WERI-Rb-1 (cell line): ENCODE results near the gene ACSM2A.
"Not testable (repeated sequence)": the region's sequence is repeated elsewhere in the genome, so short reads cannot be mapped to it uniquely, and the experiment has no call there.

Experiments
- DNase-seq: peaks from one replicate; pipeline ENCODE4 v3.0.0-alpha.2; 2020
- H3K27ac ChIP-seq: fragments of 250-450 bp; sonication (Bioruptor Pico); 2 replicates; pipeline ENCODE4 v1.5.1; 2020; ENCODE audit warnings: mild to moderate bottlenecking, moderate library complexity
- H3K27me3 ChIP-seq: fragments of 250-450 bp; sonication (Bioruptor Pico); 2 replicates; pipeline ENCODE4 v1.5.1; 2021; ENCODE audit warnings: mild to moderate bottlenecking, low read depth, moderate library complexity; ENCODE audit not compliant: insufficient read depth, severe bottlenecking
- H3K36me3 ChIP-seq: fragments of 250-450 bp; sonication (Bioruptor Pico); 2 replicates; pipeline ENCODE4 v1.5.1; 2020; ENCODE audit warnings: mild to moderate bottlenecking, moderate library complexity
- H3K4me3 ChIP-seq: 2 replicates; pipeline ENCODE4 v1.5.1; 2011; ENCODE audit warnings: low read depth, mild to moderate bottlenecking, control low read depth, low read length
- H3K9me3 ChIP-seq: fragments of 250-450 bp; sonication (Bioruptor Pico); 2 replicates; pipeline ENCODE4 v1.5.1; 2021; ENCODE audit warnings: mild to moderate bottlenecking, moderate library complexity; ENCODE audit not compliant: severe bottlenecking
- TF ChIP-seq, protein P1 (sequence below): IDR thresholded peaks from 2 replicates; pipeline ENCODE4 v1.5.1; 2011; ENCODE audit warnings: low read depth, mild to moderate bottlenecking, control low read depth, inconsistent platforms, low read length

The ACSM2A gene

DNA sequence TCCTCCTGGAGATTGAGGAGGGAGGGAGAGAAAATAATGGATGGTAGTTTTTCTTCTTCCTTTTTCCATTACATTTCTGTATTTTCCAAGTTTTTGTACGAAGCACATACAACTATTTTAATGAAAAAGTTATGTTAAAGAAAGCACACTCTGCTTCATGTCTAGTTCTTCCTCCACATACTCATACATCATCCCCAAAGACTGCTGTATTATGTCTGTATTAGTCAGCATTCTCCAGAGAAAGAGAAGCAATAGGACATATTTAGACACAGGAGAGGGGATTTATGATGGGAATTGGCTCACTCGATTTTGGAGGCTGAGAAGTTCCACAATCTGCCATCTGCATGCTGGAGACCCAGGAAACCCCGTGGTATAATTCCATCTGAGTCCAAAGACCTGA is 10.1 kb upstream of the ACSM2A start:
- TF ChIP-seq, protein P1, sequence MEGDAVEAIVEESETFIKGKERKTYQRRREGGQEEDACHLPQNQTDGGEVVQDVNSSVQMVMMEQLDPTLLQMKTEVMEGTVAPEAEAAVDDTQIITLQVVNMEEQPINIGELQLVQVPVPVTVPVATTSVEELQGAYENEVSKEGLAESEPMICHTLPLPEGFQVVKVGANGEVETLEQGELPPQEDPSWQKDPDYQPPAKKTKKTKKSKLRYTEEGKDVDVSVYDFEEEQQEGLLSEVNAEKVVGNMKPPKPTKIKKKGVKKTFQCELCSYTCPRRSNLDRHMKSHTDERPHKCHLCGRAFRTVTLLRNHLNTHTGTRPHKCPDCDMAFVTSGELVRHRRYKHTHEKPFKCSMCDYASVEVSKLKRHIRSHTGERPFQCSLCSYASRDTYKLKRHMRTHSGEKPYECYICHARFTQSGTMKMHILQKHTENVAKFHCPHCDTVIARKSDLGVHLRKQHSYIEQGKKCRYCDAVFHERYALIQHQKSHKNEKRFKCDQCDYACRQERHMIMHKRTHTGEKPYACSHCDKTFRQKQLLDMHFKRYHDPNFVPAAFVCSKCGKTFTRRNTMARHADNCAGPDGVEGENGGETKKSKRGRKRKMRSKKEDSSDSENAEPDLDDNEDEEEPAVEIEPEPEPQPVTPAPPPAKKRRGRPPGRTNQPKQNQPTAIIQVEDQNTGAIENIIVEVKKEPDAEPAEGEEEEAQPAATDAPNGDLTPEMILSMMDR: no peak

DNA sequence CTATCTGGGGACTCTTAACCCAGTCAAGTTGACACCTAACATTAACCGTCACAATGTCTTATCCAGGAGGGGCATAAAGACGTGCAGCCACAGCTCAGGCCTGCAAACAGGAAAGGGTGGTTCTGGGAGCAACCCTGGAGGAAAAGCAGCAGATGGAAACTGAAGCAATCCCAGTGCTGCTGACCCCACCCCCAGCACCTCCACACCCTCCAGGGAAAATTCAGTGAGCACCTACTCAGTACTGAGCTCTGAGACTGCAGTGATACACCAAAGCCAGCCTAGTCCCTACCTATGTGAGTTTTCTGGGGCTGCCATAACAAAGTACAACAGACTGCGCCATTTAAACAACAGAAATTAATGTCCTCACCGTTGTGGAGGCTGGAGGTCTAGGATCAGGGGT is 9.5 kb upstream of the ACSM2A start:
- H3K9me3 ChIP-seq, H3K36me3 ChIP-seq, H3K27me3 ChIP-seq, DNase-seq, H3K27ac ChIP-seq, H3K4me3 ChIP-seq: not testable (repeated sequence)

More for the DNA sequence above, 10.1 kb upstream of the ACSM2A start:
- H3K36me3 ChIP-seq: no peaks in the 10 kb centered on the region
- no peak overlapping the region for H3K4me3 ChIP-seq
- no peaks in the 10 kb centered on the region for H3K27me3 ChIP-seq
- no peaks in the 10 kb centered on the region for H3K9me3 ChIP-seq
- DNase-seq: no peak
- H3K27ac ChIP-seq: no peak overlapping the region

DNA sequence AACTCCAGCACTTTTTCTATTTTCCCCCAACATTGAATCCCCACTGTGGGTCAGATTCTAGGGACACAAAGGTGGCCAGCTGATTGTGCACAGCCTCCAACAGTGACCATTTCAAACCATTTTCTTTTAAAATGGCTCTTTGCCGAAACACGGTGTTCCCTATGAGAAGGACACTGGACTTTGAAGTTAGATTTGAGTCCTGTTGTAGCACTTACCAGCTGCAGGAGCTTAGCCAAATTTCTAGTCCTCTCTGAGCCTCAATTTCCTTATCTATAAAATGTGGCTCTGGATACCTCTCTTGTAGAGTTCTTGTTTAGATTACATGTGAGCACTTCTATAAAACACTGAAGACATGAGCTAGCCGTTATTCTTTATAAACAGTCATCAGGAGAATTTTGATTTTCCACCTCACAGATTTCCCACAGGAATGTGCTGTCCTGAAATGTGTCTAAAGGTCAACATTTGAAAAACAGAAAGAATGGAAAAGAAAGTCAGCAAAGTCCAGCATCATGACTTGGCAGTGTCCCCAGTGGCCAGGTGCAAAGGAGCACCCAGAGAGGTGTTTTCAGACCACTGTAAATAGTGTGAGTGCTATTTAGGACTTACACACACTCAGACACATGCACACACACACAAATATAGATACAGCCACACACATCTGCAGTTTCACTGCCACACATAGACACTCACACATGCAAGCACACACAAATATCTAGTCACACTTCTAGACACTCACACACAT is 4.5 kb upstream of the ACSM2A start:
- H3K4me3 ChIP-seq, H3K9me3 ChIP-seq, H3K27me3 ChIP-seq, H3K36me3 ChIP-seq, DNase-seq, H3K27ac ChIP-seq: not testable (repeated sequence)

DNA sequence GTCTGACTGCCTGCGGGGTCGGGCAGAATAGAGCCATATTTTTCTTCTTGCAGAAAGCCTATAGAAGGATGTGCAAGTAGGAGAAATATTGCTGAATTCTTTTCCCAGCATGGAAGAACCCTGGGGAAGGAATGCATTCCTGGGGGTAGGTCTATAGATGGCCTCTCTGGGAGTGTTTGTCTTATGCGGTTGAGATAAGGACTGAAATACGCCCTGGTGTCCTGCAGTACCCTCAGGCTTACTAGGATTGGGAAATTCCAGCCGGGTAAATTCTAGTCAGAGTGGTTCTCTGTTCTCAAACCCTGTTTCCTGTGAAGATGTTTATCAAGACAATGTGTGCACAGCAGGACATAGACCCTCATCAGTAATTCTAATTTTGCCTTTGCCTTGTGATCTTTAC is 2.3 kb downstream of the ACSM2A start:
- not testable (repeated sequence) for H3K27ac ChIP-seq, DNase-seq, H3K4me3 ChIP-seq, H3K27me3 ChIP-seq, H3K36me3 ChIP-seq, H3K9me3 ChIP-seq

DNA sequence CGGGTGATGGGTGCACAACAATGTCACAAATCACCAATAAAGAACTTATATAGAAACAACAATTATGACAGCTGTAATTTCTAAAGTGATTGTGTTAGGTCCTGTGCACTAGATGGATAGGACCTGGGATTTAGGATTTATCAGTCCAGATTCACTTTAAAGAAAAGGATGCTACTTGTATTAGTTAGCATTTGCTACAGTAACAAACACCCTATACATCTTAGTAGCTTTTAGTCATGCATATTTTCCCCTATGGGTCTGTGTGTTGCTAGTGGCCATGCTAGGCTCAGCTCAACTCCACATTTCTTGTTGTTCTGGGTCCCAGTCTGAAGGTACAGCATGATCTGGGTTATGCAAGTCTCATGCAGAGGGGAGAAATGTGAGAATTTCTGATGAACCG is 7.9 kb downstream of the ACSM2A start:
- H3K9me3 ChIP-seq, DNase-seq: not testable (repeated sequence)

DNA sequence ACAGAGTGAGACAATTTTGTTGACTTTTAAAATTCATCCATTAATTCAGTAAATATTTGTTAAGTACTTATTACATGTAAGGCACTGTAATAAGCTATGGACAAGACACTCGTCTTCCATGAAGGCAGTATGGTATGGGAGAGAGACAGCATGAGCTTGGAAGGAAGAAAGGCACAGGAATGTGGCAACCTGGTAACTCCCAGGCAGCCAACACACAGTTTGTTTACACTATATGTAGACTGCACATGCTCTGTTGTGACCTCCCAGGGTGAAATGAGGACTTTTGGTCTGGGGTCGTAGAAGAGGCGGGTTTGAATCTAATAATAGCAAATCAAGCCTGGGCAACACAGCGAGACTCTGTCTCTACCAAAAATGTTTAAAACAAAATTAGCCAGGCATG is 9.0 kb downstream of the ACSM2A start:
- not testable (repeated sequence) for H3K4me3 ChIP-seq, H3K36me3 ChIP-seq, H3K9me3 ChIP-seq, H3K27ac ChIP-seq, DNase-seq, H3K27me3 ChIP-seq

More for the DNA sequence above, 7.9 kb downstream of the ACSM2A start:
- not testable (repeated sequence) for H3K4me3 ChIP-seq, H3K27ac ChIP-seq, H3K36me3 ChIP-seq, H3K27me3 ChIP-seq

DNA sequence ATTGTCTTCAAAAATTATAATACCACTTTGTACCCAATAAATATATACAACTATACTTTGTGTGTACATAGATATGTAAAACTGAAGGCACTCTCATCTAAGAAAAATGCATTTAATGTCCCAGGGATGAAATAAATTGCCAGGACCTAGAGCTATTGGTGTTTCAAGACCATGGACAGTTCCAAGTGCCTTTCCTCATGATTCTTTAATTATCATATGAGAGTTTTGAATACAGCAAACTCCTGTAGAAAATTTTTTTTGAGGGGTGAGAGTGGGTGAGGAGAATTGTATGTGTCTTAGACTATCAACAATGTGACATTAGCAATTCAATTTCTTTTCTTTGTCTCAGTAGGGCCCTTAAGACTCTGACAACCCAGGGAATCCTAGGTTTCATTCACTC is 17.6 kb downstream of the ACSM2A start:
- H3K4me3 ChIP-seq, H3K9me3 ChIP-seq, H3K36me3 ChIP-seq, H3K27ac ChIP-seq, H3K27me3 ChIP-seq, DNase-seq: not testable (repeated sequence)

DNA sequence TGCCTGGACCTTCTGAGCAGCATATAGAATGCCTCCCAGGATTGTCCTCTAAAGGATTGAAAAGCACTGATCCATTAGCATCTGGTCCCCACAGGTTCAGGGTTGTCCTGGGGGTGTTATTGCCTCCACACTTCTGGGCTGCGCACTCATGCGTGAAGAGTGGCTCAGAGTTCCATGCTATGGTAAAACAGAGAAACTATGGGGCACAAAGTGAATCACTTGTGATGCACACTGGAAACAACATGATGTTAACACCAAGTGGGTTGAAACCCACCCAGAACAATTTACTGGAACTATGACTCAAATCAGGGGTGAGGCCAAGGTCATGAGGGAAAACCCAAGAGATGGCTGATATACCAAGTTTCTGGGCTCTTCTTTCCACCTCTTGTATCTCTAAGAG is 18.6 kb downstream of the ACSM2A start:
- not testable (repeated sequence) for H3K27me3 ChIP-seq, H3K9me3 ChIP-seq, H3K27ac ChIP-seq, DNase-seq, H3K4me3 ChIP-seq, H3K36me3 ChIP-seq

DNA sequence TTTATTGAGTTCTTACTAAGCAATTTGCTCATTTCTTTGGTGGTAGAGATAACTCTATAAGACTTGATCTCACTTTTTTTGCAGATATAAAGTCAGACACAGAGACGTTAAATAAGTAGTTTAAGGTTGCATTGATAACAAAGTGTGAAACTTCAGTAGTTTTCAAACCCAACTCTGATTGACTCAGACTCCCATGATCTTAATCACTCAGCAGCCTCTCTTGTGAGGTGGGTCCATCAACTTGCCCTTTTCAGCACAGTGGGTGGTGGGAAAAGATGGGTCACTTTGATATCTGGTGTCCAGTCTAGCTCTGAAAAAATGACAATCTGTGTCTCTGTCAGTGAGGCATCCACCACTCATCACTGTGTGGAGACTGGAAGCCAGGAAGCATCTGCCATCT is 19.4 kb downstream of the ACSM2A start:
- H3K27me3 ChIP-seq, H3K9me3 ChIP-seq, DNase-seq, H3K36me3 ChIP-seq, H3K4me3 ChIP-seq, H3K27ac ChIP-seq: not testable (repeated sequence)

DNA sequence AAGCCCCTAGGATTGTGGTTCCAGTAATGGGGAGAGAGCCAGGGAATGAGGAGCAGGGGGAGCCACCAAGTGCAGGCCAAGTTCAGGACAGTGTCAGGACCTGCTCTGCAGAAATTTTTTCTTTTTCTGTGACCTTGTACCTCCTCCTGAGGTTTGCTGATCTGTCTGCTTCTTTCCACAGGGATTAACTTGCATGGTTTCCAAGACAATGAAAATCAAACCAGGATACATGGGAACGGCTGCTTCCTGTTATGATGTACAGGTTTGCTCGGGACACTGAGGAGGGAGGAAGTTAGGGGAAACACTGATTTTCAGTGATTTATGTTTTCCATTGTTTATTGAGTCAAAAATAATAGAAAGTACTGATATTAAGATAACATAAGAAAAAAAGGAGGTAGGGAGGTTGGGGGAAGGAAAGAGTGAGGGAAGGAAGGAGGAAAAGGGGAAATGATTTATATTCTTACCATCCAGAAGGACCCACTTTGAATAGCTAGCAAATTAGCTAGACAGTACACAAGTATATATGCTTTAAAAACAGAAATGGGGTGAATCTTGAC is 25.9 kb downstream of the ACSM2A start:
- not testable (repeated sequence) for H3K9me3 ChIP-seq, H3K27me3 ChIP-seq, H3K4me3 ChIP-seq, H3K27ac ChIP-seq, DNase-seq, H3K36me3 ChIP-seq

DNA sequence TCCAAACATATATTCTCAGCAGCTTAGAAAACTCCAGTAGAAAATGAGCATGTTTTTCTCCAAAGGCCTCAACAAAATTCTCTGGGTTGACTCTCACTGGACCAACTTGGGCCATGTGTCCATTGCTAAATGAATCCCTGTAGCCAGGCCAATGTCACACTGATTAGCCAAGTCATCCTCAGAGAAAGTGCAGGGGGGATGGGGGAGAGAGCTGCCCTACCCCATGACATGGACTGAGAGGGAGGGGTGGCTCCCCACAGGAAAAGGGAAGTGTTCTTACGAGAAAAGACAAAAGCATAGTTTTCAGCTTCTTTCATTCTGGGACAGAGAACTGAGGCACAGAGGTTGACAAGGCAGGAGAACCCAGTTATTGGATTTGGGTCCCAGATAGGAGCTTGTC is 32.7 kb downstream of the ACSM2A start:
- peaks cover 17% of the 10 kb centered on the region for H3K27me3 ChIP-seq
- H3K36me3 ChIP-seq, H3K9me3 ChIP-seq, H3K27ac ChIP-seq, H3K4me3 ChIP-seq, DNase-seq: not testable (repeated sequence)
